ENCODE results near the gene EZH2.

EZH2 gene

DNA sequence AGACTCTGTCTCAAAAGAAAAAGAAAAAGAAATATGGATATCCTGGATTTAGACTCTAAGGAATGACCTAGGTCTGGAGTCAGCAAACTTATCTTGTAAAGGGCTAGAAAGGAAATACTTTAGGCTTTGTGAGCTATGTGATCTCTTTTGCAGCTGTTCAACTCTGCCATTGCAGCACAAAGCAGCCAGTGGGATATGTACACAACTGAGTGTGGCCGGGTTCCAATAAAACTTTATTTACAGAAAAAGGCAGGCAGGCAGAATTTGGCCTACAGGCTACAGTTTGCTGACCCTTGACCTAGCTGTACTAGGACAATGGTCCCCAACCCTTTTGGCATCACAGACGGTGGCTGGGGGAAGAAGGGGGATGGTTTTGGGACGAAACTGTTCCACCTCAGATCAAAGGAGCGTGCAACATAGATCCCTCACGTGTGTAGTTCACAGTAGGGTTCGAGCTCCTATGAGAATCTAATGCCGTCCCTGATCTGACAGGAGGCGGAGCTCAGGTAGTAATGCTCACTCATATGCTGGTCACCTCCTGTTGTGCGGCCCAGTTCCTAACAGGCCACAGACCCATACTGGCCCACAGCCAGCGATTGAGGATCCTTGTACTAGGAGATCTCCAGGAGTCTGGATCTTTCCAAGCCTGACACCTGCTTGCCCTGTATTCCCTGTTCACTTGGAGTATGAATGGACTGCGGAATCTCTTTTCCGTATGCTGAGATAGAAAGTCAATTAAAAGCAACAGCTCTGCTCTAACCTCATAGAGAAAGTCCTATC lies 122.4 kb downstream of the EZH2 start:
- no peak for DNase-seq

All from stimulated activated naive CD4-positive, alpha-beta T cell (primary cell).